ENCODE measurements around the gene SLC16A3. TPM values are rescaled to one million over a fixed set of nuclear protein-coding genes. Genes with fewer than 3 reads are reported as not detected.

The SLC16A3 gene
- total and polyA plus RNA-seq, 9 of the 15 experiments (the other 6 are each of a cell fraction or from before 2014, with no cell fraction given) = 0.11 to 5.4 (median 1.2) TPM; not detected in 2

DNA sequence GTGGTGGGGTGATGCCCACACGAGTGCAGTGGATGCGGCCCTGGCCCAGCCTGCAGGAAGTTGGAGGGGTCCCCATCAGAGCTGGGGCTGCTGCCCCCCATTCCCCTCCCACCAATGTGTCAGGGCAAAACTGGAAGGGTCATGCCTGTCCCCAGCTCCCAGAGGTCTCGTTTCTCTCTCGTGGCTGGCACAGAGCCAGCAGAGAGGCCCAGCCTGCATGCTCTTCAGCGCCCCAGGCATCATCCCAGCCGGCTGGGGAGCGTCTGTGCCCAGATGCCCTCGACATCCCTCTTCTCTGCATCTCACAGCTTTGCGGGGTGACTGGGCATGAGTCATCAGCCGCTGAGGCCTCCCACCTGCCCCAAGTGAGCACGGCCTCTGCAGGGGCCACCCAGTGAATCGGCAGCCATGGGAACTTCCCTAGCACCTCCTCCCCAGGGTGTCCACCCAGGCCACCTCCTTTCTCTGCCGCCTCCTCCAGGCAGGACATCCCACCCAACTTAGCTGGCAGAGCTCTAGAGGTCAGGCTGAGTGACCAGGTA, 54.4 kb downstream of the SLC16A3 start (continued):
- TF ChIP-seq E2F8 (IDR thresholded peaks at IDR 0.05; ENCODE audit: low read depth, partially characterized antibody) (no peak), DMBX1 (CRISPR knock-in tag; IDR thresholded peaks at IDR 0.05; ENCODE audit: borderline replicate concordance) (no peak), PBX2 (CRISPR knock-in tag; IDR thresholded peaks at IDR 0.05; ENCODE audit: low read depth) (no peak), PBX2 (tag; conservative IDR thresholded peaks at IDR 0.05; ENCODE audit: low read depth) (no peak), PURB (CRISPR knock-in tag; IDR thresholded peaks at IDR 0.05; ENCODE audit: low read depth) (no peak), TRIM24 (IDR thresholded peaks at IDR 0.05) (no peak), MCM5 (IDR thresholded peaks at IDR 0.05; ENCODE audit: low read depth) (no peak), ZNF668 (CRISPR knock-in tag; IDR thresholded peaks at IDR 0.05) (no peak), ZNF3 (CRISPR knock-in tag; IDR thresholded peaks at IDR 0.05) (no peak), EWSR1 (IDR thresholded peaks at IDR 0.05; ENCODE audit: borderline replicate concordance, low read depth, partially characterized antibody) (no peak), ZNF764 (CRISPR knock-in tag; IDR thresholded peaks at IDR 0.05; ENCODE audit: low read depth) (no peak), BMI1 (IDR thresholded peaks at IDR 0.05; ENCODE audit: low read length) (no peak), ZNF239 (CRISPR knock-in tag; IDR thresholded peaks at IDR 0.05) (no peak), GATAD2B (IDR thresholded peaks at IDR 0.05; ENCODE audit: borderline replicate concordance) (no peak), ZNF398 (CRISPR knock-in tag; IDR thresholded peaks at IDR 0.05) (no peak), NRF1 (conservative IDR thresholded peaks at IDR 0.05 in 1 of 2, IDR thresholded peaks at IDR 0.05 in 1 of 2) (no peak), IFI16 (CRISPR knock-in tag; IDR thresholded peaks at IDR 0.05) (no peak), STAT5B (CRISPR knock-in tag; IDR thresholded peaks at IDR 0.05) (no peak)
- TF ChIP-seq, protein P1, sequence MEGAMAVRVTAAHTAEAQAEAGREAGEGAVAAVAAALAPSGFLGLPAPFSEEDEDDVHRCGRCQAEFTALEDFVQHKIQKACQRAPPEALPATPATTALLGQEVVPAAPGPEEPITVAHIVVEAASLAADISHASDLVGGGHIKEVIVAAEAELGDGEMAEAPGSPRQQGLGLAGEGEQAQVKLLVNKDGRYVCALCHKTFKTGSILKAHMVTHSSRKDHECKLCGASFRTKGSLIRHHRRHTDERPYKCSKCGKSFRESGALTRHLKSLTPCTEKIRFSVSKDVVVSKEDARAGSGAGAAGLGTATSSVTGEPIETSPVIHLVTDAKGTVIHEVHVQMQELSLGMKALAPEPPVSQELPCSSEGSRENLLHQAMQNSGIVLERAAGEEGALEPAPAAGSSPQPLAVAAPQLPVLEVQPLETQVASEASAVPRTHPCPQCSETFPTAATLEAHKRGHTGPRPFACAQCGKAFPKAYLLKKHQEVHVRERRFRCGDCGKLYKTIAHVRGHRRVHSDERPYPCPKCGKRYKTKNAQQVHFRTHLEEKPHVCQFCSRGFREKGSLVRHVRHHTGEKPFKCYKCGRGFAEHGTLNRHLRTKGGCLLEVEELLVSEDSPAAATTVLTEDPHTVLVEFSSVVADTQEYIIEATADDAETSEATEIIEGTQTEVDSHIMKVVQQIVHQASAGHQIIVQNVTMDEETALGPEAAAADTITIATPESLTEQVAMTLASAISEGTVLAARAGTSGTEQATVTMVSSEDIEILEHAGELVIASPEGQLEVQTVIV (CRISPR knock-in tag; IDR thresholded peaks at IDR 0.05; ENCODE audit: borderline replicate concordance) = no peak
- TF ChIP-seq, protein P2, sequence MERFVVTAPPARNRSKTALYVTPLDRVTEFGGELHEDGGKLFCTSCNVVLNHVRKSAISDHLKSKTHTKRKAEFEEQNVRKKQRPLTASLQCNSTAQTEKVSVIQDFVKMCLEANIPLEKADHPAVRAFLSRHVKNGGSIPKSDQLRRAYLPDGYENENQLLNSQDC (CRISPR knock-in tag; IDR thresholded peaks at IDR 0.05) = no peak
